GM23248 (cell line): ENCODE data around the gene CSRP1. TPM values are rescaled to one million over a fixed set of nuclear protein-coding genes. Genes with fewer than 3 reads are reported as not detected.
A peak's percentile ranks its signal among the peaks of the same experiment; 100 is the strongest.

Experiments used
- DNase-seq: peaks from one replicate; pipeline ENCODE4 v3.0.0-alpha.2; 2015
- H2AFZ ChIP-seq: fragments of 200-600 bp; sonication (generic); 2 replicates; pipeline ENCODE4 v1.6.1; 2016; ENCODE audit warnings: antibody characterized with exemption
- H3F3A ChIP-seq: fragments of 200-600 bp; sonication (generic); 2 replicates; pipeline ENCODE4 v1.6.1; 2016; ENCODE audit warnings: mild to moderate bottlenecking, antibody characterized with exemption, mixed run types; ENCODE audit not compliant: insufficient read depth
- H3K27ac ChIP-seq: fragments of 200-600 bp; sonication (generic); 2 replicates; pipeline ENCODE4 v1.5.1; 2016; ENCODE audit warnings: mild to moderate bottlenecking
- H3K27me3 ChIP-seq: fragments of 200-600 bp; sonication (generic); replicated peaks from 2 replicates; pipeline ENCODE4 v1.6.1; 2016; ENCODE audit warnings: mild to moderate bottlenecking; ENCODE audit not compliant: insufficient read depth
- H3K36me3 ChIP-seq: fragments of 200-600 bp; sonication (generic); 2 replicates; pipeline ENCODE4 v1.6.1; 2016; ENCODE audit warnings: low read depth, mild to moderate bottlenecking
- H3K4me1 ChIP-seq: fragments of 200-600 bp; sonication (generic); 2 replicates; pipeline ENCODE4 v1.6.1; 2016; ENCODE audit warnings: mild to moderate bottlenecking; ENCODE audit not compliant: insufficient read depth
- H3K4me2 ChIP-seq: fragments of 200-600 bp; sonication (generic); one replicate; pipeline ENCODE4 v1.6.1; 2016; ENCODE audit warnings: mild to moderate bottlenecking; ENCODE audit not compliant: unreplicated experiment
- H3K4me3 ChIP-seq: fragments of 200-600 bp; sonication (generic); 2 replicates; pipeline ENCODE4 v1.5.1; 2016; ENCODE audit warnings: mild to moderate bottlenecking
- H3K79me2 ChIP-seq: fragments of 200-600 bp; sonication (generic); 2 replicates; pipeline ENCODE4 v1.6.1; 2016; ENCODE audit warnings: mild to moderate bottlenecking; ENCODE audit not compliant: insufficient read depth
- H3K9ac ChIP-seq: fragments of 200-600 bp; sonication (generic); 2 replicates; pipeline ENCODE4 v1.6.1; 2016; ENCODE audit warnings: mild to moderate bottlenecking
- H3K9me2 ChIP-seq: fragments of 200-600 bp; sonication (generic); 2 replicates; pipeline ENCODE4 v1.6.1; 2016; ENCODE audit warnings: mixed run types, mild to moderate bottlenecking, moderate library complexity; ENCODE audit not compliant: insufficient read depth
- H3K9me3 ChIP-seq: fragments of 200-600 bp; sonication (generic); one replicate; pipeline ENCODE4 v1.6.1; 2017; ENCODE audit warnings: low read depth
- H4K20me1 ChIP-seq: fragments of 200-600 bp; sonication (generic); 2 replicates; pipeline ENCODE4 v1.6.0; 2016; ENCODE audit not compliant: insufficient read depth
- EZH2 ChIP-seq: fragments of 200-600 bp; sonication (generic); IDR thresholded peaks from 2 replicates; pipeline ENCODE4 v1.6.1; 2018; ENCODE audit warnings: antibody characterized with exemption, mild to moderate bottlenecking; ENCODE audit not compliant: insufficient read depth, poor library complexity, severe bottlenecking
- EZH2phosphoT487 ChIP-seq: fragments of 200-600 bp; sonication (generic); IDR thresholded peaks from 2 replicates; pipeline ENCODE4 v1.6.1; 2018; ENCODE audit warnings: antibody characterized with exemption, moderate library complexity, mild to moderate bottlenecking, low read depth; ENCODE audit not compliant: insufficient read depth
- WGBS, 2 experiments: methylation state at CpG; one replicate each; pipeline ENCODE4 v1.1.6; 2015 to 2017; ENCODE audit warnings: low lambda C conversion rate in 2 of 2, low coverage in 1 of 2; ENCODE audit errors: missing lambda C conversion rate in 2 of 2; 5-methylcytosine and 5-hydroxymethylcytosine counted together
- in situ Hi-C: fragments of 300-500 bp; cut with MboI; formaldehyde crosslinking; loops from 2 replicates; pipeline ENCODE4 v1.15.0; 2020
- polyA plus RNA-seq: library from polyadenylated mRNA; unstranded; fragments of >200 nt; fragmentation: Nextera tagmentation; extraction: Ambion mirVana; gene quantifications from 2 replicates; pipeline ENCODE4 v1.2.1, GENCODE V29; 2016
- total RNA-seq: library from RNA; depleted of rRNA; stranded (reverse); fragments of >200 nt; shearing (Covaris generic); gene quantifications from 2 replicates; pipeline ENCODE4 v1.2.3, GENCODE V29; 2014

CSRP1 gene
- total and polyA plus RNA-seq, 2 experiments from 2014 or later, result 510 to 1,160 TPM

DNA sequence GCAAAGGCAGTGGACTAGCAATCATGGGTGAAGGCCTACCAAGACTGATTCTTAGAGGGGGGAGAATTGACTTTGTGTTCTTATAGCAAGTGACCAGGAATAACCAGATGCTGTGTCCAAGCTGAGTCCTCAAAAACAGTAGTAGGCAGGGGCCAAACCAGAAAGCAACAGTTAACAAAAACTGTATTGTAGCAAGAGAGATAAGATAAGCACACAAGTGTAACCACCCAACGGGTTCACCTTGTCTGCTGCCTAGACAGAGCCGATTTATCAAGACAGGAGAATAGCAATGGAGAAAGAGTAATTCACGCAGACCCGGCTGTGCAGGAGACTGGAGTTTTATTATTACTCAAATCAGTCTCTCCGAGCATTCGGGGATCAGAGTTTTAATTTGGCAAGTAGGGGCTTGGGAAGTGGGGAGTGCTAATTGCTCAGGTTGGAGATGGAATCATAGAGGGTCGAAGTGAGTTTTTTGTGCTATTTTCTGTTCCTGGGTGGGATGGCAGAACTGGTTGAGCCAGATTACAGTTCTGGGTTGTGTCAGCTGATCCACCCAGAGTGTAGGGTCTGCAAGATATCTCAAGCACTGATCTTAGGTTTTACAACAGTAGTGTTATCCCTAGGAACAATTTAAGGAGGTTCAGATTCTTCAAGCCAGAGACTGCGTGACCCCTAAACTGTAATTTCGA lies 8.3 kb upstream of the CSRP1 start:
- peaks cover 19% of the 10 kb centered on the region for H3K4me1 ChIP-seq
- no peaks in the 10 kb centered on the region for H3F3A ChIP-seq
- no peak overlapping the region for H2AFZ ChIP-seq
- in situ Hi-C loops, result no loop called here
- no peaks in the 10 kb centered on the region for H3K79me2 ChIP-seq
- no peak for TF ChIP-seq EZH2
- TF ChIP-seq EZH2phosphoT487, result no peak
- no peak overlapping the region for H3K27ac ChIP-seq
- no peaks in the 10 kb centered on the region for H3K27me3 ChIP-seq
- H4K20me1 ChIP-seq, result no peaks in the 10 kb centered on the region
- DNase-seq, result no peak
- no peaks in the 10 kb centered on the region for H3K36me3 ChIP-seq
- H3K9ac ChIP-seq, result no peak overlapping the region
- H3K9me3 ChIP-seq, result no peaks in the 10 kb centered on the region
- whole genome bisulfite sequencing, 2 experiments, result 88 to 90% methylated on average over 9 of the region's 9 CpGs
- H3K9me2 ChIP-seq, result no peaks in the 10 kb centered on the region
- no peak overlapping the region for H3K4me3 ChIP-seq
- no peak overlapping the region for H3K4me2 ChIP-seq

DNA sequence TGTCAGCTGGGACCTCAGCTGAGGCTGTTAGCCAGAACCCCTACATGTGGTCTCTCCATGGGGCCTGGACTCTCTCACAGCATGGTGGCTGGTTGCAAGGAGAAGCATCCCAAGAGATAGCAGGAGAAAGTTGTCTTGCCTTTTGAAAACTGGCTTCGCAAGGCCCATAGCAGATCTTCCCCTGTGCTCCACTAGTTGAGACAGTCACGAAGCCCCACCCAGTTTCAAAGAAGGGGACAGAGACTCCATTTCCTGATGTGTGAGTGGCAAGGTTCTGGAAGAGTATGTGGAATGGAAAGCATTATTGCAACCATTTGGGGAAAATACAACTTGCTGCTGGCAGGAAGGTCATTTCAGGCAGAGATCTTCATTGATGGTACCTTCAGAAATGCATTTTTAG lies 7.5 kb upstream of the CSRP1 start:
- TF ChIP-seq EZH2phosphoT487, result no peak
- TF ChIP-seq EZH2, result no peak
- no peak overlapping the region for H3K27ac ChIP-seq
- H3F3A ChIP-seq, result peaks cover 3% of the 10 kb centered on the region
- no peaks in the 10 kb centered on the region for H3K27me3 ChIP-seq
- in situ Hi-C loops, result no loop called here
- H3K9ac ChIP-seq, result no peak overlapping the region
- 97 to 98% methylated on average over 2 of the region's 2 CpGs for WGBS, 2 experiments
- no peak overlapping the region for H3K4me3 ChIP-seq
- H3K4me1 ChIP-seq, result peaks cover 23% of the 10 kb centered on the region
- no peaks in the 10 kb centered on the region for H3K79me2 ChIP-seq
- no peak overlapping the region for H3K4me2 ChIP-seq
- H2AFZ ChIP-seq, result no peak overlapping the region
- H3K9me3 ChIP-seq, result no peaks in the 10 kb centered on the region
- no peaks in the 10 kb centered on the region for H4K20me1 ChIP-seq
- H3K36me3 ChIP-seq, result no peaks in the 10 kb centered on the region
- H3K9me2 ChIP-seq, result no peaks in the 10 kb centered on the region
- DNase-seq, result no peak

DNA sequence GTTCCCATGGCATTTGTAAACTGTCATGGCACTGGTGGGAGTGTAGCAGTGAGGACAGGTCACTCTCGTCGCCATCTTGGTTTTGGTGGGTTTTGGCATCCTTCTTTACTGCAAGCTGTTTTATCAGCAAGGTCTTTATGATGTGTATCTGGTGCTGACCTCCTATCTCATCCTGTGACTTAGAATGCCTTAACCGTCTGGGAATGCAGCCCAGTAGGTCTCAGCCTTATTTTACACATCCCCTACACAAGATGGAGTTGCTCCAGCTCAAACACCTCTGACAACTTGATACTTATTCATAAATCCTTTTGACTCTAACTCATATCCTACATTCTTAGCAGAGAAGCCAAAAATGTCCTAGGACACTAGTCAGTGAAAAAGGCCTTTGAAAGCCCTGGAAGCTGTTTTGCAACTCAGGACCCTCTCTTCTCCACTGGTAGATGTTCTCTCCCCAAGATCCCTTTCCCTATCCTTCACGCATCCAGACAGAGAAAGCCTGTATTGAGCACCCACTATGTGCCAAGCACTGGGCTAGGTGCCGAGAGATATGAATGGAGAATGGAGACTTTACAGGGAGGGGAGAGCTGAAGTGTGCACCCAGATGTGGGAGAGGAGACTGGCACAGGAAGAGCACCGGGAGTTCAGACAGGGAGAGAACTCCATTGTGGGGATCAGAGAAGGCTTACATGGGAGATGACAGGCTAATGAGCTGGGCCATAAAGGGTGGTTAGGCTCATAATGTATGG lies 6.7 kb upstream of the CSRP1 start:
- no peak overlapping the region for H3K4me2 ChIP-seq

DNA sequence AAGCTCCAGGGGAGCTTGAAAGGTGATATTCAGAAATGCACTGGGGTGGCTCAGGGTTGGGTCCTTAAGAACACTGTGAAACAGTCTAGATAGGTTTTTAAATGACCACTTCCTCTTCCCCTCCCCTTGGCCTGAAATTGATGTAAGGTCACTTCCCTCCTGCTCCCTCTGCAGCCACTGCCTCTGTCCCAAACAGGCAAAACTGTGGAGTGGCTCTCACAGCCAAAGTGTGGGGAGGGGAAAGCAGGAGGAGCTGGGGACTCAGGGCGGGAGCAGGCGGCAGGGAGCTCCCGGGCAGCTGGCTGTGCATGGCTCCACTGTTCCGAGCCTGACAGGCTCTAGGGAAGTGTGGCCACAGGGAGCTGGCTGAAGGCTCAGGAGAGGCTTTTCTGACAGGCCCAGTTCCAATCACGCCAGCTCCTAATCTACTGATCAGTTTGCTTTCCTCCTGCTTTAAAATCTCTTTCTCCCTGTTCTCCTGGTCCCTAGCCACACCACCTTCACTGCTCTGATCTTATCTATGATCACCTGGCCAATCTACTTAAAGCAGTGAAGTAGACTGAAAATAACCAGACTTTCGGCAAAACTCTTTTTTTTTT lies 5.1 kb upstream of the CSRP1 start:
- Histone ChIP-seq H3F3A (peaks cover 24% of the 10 kb centered on the region), H3K9me2 (no peaks in the 10 kb centered on the region), H3K4me1 (peaks cover 39% of the 10 kb centered on the region), H3K9me3 (no peaks in the 10 kb centered on the region), H3K79me2 (peaks cover 6% of the 10 kb centered on the region), H3K27me3 (no peaks in the 10 kb centered on the region), H3K36me3 (no peaks in the 10 kb centered on the region), H2AFZ (peak overlapping the region; percentile 71), H3K4me3 (no peak overlapping the region), H3K27ac (no peak overlapping the region), H4K20me1 (no peaks in the 10 kb centered on the region), H3K9ac (peak overlapping the region; percentile 40), H3K4me2 (peak overlapping the region; percentile 46)
- TF ChIP-seq EZH2phosphoT487, result no peak
- no peak for TF ChIP-seq EZH2
- DNase-seq, result peak; percentile 48
- WGBS, 2 experiments, result 42 to 45% methylated on average over 6 of the region's 6 CpGs
- in situ Hi-C loops, result no loop called here

More for the DNA sequence above, 6.7 kb upstream of the CSRP1 start:
- peak overlapping the region; percentile 32; the same call in 1 of the 2 replicates for H3K9ac ChIP-seq
- no peaks in the 10 kb centered on the region for H3K36me3 ChIP-seq
- H3K4me3 ChIP-seq, result no peak overlapping the region
- H3K27me3 ChIP-seq, result no peaks in the 10 kb centered on the region
- H3K27ac ChIP-seq, result no peak overlapping the region
- no peaks in the 10 kb centered on the region for H3K9me2 ChIP-seq
- TF ChIP-seq EZH2 (no peak), EZH2phosphoT487 (no peak)
- in situ Hi-C loops, result no loop called here
- peak overlapping the region; percentile 75 for H2AFZ ChIP-seq
- WGBS, 2 experiments, result 88 to 90% methylated on average over 6 of the region's 6 CpGs
- peaks cover 30% of the 10 kb centered on the region for H3K4me1 ChIP-seq
- H3K79me2 ChIP-seq, result no peaks in the 10 kb centered on the region
- no peaks in the 10 kb centered on the region for H4K20me1 ChIP-seq
- H3F3A ChIP-seq, result peaks cover 11% of the 10 kb centered on the region
- no peak for DNase-seq
- H3K9me3 ChIP-seq, result no peaks in the 10 kb centered on the region
